GM12878 (cell line): ENCODE data around the gene ATXN1. TPM values are rescaled to one million over a fixed set of nuclear protein-coding genes. Genes with fewer than 3 reads are reported as not detected.

Source experiments
- ATAC-seq: fragments of 200-7000 bp; cut with Tn5 transposase; 3 replicates; pipeline ENCODE4 v1.9.1; 2020; ENCODE audit warnings: mild to moderate bottlenecking, moderate library complexity
- BruUV-seq: library from RNA; stranded (reverse); fragments of 400-500 nt; replicated peaks from 2 replicates; lab custom pipeline; 2021; lab: Mats Ljungman, UMichigan
- CTCF ChIA-PET: fragments of 300-600 bp; sonication (Branson Sonifier 250); formaldehyde crosslinking; extraction: SDS; loops from one replicate; lab custom pipeline; 2021; ENCODE audit warnings: inconsistent platforms; lab: Yijun Ruan, JAX
- POLR2A ChIA-PET: fragments of 350-600 bp; formaldehyde crosslinking; extraction: SDS; loops from one replicate; lab custom pipeline; 2021; ENCODE audit warnings: inconsistent platforms; lab: Charles Lee
- RAD21 ChIA-PET: fragments of 300-600 bp; sonication (Branson Sonifier 250); formaldehyde crosslinking; loops from one replicate; lab custom pipeline; 2023; ENCODE audit warnings: antibody characterized with exemption; ENCODE audit not compliant: unreplicated experiment; lab: Charles Lee
- SMC1A ChIA-PET: fragments of 300-600 bp; sonication (Branson Sonifier 250); formaldehyde crosslinking; loops from one replicate; lab custom pipeline; 2023; ENCODE audit not compliant: unreplicated experiment, uncharacterized antibody; lab: Charles Lee
- DNase-seq: peaks from one replicate; pipeline ENCODE4 v3.0.0-alpha.2; 2011; ENCODE audit warnings: low read depth, low spot score
- FAIRE-seq: peaks from 3 replicates; lab custom pipeline; 2011; peaks lifted over from hg19 to GRCh38; lab: Jason Lieb, UNC
- H2AFZ ChIP-seq: 2 replicates; pipeline ENCODE4 v1.6.0; 2011; ENCODE audit warnings: low read depth, low read length, control low read depth; ENCODE audit not compliant: control insufficient read depth
- H3K27ac ChIP-seq: 2 replicates; pipeline ENCODE4 v1.5.1; 2011; ENCODE audit warnings: control low read depth; ENCODE audit not compliant: control insufficient read depth, insufficient read depth
- H3K27me3 ChIP-seq, 2 experiments: replicated peaks in 1 of 2; 2 replicates each; pipeline versions ENCODE4 v1.6.0 to v1.6.1; 2011; ENCODE audit warnings: low read length in 1 of 2; ENCODE audit not compliant: control insufficient read depth in 2 of 2, insufficient read depth in 2 of 2
- H3K36me3 ChIP-seq, 2 experiments: 2 replicates each; pipeline ENCODE4 v1.5.1; 2011; ENCODE audit warnings: low read length in 1 of 2; ENCODE audit not compliant: control insufficient read depth in 2 of 2, insufficient read depth in 2 of 2
- H3K4me1 ChIP-seq: 2 replicates; pipeline ENCODE4 v1.6.1; 2011; ENCODE audit warnings: mild to moderate bottlenecking, low read length, moderate library complexity, mixed read lengths; ENCODE audit not compliant: control insufficient read depth, insufficient read depth
- H3K4me2 ChIP-seq: 2 replicates; pipeline ENCODE4 v1.6.0; 2011; ENCODE audit warnings: control low read depth; ENCODE audit not compliant: control insufficient read depth, insufficient read depth
- H3K4me3 ChIP-seq: fragments of 200-600 bp; sonication (generic); 2 replicates; pipeline ENCODE4 v1.5.1; 2016
- H3K79me2 ChIP-seq: 2 replicates; pipeline ENCODE4 v1.6.0; 2011; ENCODE audit warnings: low read length; ENCODE audit not compliant: control insufficient read depth, insufficient read depth
- H3K9ac ChIP-seq: 2 replicates; pipeline ENCODE4 v1.8.0; 2011; ENCODE audit warnings: low read length, control low read depth, mixed read lengths; ENCODE audit not compliant: control insufficient read depth, insufficient read depth
- H3K9me3 ChIP-seq: replicated peaks from 3 replicates; pipeline ENCODE4 v1.5.1; 2011; ENCODE audit warnings: mild to moderate bottlenecking, low read length; ENCODE audit not compliant: control insufficient read depth, insufficient read depth
- H4K20me1 ChIP-seq: 2 replicates; pipeline ENCODE4 v1.6.0; 2011; ENCODE audit not compliant: control insufficient read depth, insufficient read depth
- EED ChIP-seq: sonication (generic); IDR thresholded peaks from 2 replicates; pipeline ENCODE4 v1.6.1; 2016; ENCODE audit warnings: antibody characterized with exemption, low read depth
- FOXM1 ChIP-seq: IDR thresholded peaks from 2 replicates; pipeline ENCODE4 v1.6.1; 2012; ENCODE audit warnings: low read depth, mild to moderate bottlenecking, inconsistent platforms, low read length, moderate library complexity
- HDAC2 ChIP-seq: fragments of 200-600 bp; sonication (generic); IDR thresholded peaks from 2 replicates; pipeline ENCODE4 v1.6.1; 2017
- IRF3 ChIP-seq: fragments of 450-650 bp; IDR thresholded peaks from 2 replicates; pipeline ENCODE4 v1.6.1; 2014; ENCODE audit warnings: mild to moderate bottlenecking
- NR2F1 ChIP-seq: fragments of 450-650 bp; conservative IDR thresholded peaks from 2 replicates; pipeline ENCODE4 v1.6.1; 2017; ENCODE audit warnings: mild to moderate bottlenecking
- WGBS: methylation state at CpG from one replicate; pipeline ENCODE4 v1.1.6; 2016; ENCODE audit warnings: low lambda C conversion rate; ENCODE audit not compliant: insufficient replicate concordance, insufficient coverage; ENCODE audit errors: missing lambda C conversion rate; 5-methylcytosine and 5-hydroxymethylcytosine counted together
- in situ Hi-C: fragments of 300-500 bp; cut with MboI; formaldehyde crosslinking; loops from 9 replicates; pipeline ENCODE4 v1.14.3; 2018; ENCODE audit warnings: mixed read lengths
- intact Hi-C: fragments of 100-400 bp; cut with micrococcal nuclease; formaldehyde crosslinking; loops from one replicate; pipeline ENCODE4 v1.14.2; 2022; ENCODE audit not compliant: unreplicated experiment
- polyA plus RNA-seq, 11 experiments: library from polyadenylated mRNA; depleted of rRNA in 4 of 11; unstranded in 6 of 11; stranded (reverse) in 5 of 11; fragments of >200 nt; fragmentation: Nextera tagmentation in 4 of 11; fragmentation: Illumina TruSeq in 1 of 11; extraction: Ambion mirVana in 4 of 11; extraction: Trizol in 1 of 11; gene quantifications; 1 replicate in 1 of 11; 2 replicates in 10 of 11; pipeline versions ENCODE4 v1.2.1 to v1.2.3, GENCODE V29; 2011 to 2016; ENCODE audit warnings: inconsistent platforms in 2 of 11, missing spikeins in 2 of 11, low read depth in 1 of 11
- total RNA-seq, 4 experiments: library from RNA; depleted of rRNA in 3 of 4; stranded (reverse); fragments of >200 nt in 3 of 4; fragmentation: Illumina TruSeq in 1 of 4; extraction: Trizol in 1 of 4; gene quantifications; 2 replicates each; pipeline versions ENCODE4 v1.2.1 to v1.2.3, GENCODE V29; 2013 to 2021

Gene ATXN1
- total and polyA plus RNA-seq, 10 of the 15 experiments (the other 5 are each of a cell fraction or from before 2014, with no cell fraction given), result 12.2 to 51.2 (median 20.5) TPM

DNA sequence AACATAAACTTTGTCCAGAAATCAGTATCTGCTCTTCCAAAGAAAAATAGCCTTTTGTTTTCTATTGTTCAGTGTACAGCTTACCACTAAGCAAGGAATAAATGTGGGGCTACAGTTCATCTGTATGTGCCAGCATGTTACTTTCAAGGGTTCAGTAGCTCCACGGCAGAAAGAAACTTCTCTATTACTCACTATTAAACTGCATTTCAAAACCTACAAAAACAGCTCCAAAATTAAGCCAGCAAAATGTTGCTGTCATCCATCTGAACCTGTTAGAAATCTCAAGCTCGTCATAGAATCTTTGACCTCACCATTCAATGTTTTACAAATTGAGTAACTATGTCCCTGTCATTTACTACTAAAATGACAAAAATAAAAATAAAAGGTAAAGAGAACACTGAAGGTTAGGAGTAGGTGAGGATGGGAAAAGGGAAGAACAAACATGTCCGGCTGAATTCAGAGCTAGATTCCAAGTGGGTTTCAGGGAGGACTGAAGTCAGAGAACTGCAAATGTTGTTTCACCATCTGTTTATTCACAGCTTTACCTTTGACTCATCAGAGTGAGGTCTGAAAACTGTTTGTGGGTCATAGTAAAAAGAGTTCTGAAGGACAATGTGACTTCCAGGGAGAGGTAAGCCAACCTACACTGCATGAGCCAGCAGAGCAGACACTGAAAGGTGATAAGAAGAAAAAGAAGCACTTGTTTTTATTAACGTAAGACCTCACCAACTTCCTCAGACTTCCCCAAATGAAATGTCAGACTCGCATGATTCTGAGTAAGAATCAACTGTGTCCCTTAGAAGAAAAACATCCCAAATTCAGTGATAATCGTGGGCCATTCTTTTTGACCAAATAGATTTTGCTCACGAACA, 62.0 kb downstream of the ATXN1 start:
- ChIA-PET SMC1A (interaction anchor here (0.6 to 3.6 kb wide), 34 partner anchors 8 to 658 kb away, joined by 3 to 26 read pairs (median 4); no protein-coding TSS in a partner anchor), POLR2A (interaction anchor here (0.5 to 2.3 kb wide), 12 partner anchors 9 to 60 kb away, joined by 3 to 10 read pairs (median 3); no protein-coding TSS in a partner anchor), RAD21 (interaction anchor here (0.7 to 2.3 kb wide), 19 partner anchors 8 to 262 kb away, joined by 3 to 13 read pairs (median 4); no protein-coding TSS in a partner anchor), CTCF (interaction anchor here (0.7 to 4.0 kb wide), 13 partner anchors 9 to 367 kb away, joined by 3 to 15 read pairs (median 5); no protein-coding TSS in a partner anchor)
- ATAC-seq (peak; percentile 54), FAIRE-seq (no peak), DNase-seq (no peak)
- no peak overlapping the region for H3K4me2 ChIP-seq
- BruUV-seq, result no TSS peak
- no peaks in the 10 kb centered on the region for H3K36me3 ChIP-seq
- intact Hi-C loops, result no loop called here
- TF ChIP-seq EED, result 0 out of 2 replicates have a peak, but pooled peaks have one; percentile 27
- no peak for TF ChIP-seq HDAC2
- no peak overlapping the region for H2AFZ ChIP-seq
- in situ Hi-C loops, result no loop called here
- H3K27me3 ChIP-seq, result no peaks in the 10 kb centered on the region
- H3K79me2 ChIP-seq, result no peaks in the 10 kb centered on the region; the same call in 1 of the 2 replicates
- WGBS, result 47% methylated on average over 7 of the region's 7 CpGs
- H4K20me1 ChIP-seq, result no peaks in the 10 kb centered on the region
- H3K4me1 ChIP-seq, result peaks cover 18% of the 10 kb centered on the region
- H3K4me3 ChIP-seq, result no peak overlapping the region
- no peak overlapping the region for H3K9ac ChIP-seq
- H3K27ac ChIP-seq, result no peak overlapping the region
- no peaks in the 10 kb centered on the region; the same call in 2 of the 3 replicates for H3K9me3 ChIP-seq

- SMC1A ChIA-PET, result interaction anchor here (0.8 to 3.6 kb wide), 22 partner anchors 10 to 211 kb away, joined by 3 to 26 read pairs (median 6); no protein-coding TSS in a partner anchor
- in situ Hi-C loops (no loop called here), intact Hi-C loops (no loop called here)
- ATAC-seq, result no peak
- H3K4me3 ChIP-seq, result no peak overlapping the region
- no peaks in the 10 kb centered on the region; the same call in none of the 2 replicates for H3K79me2 ChIP-seq
- RAD21 ChIA-PET, result interaction anchor here (0.6 to 2.3 kb wide), 11 partner anchors 10 to 184 kb away, joined by 3 to 13 read pairs (median 4); no protein-coding TSS in a partner anchor
- no peak for DNase-seq
- H2AFZ ChIP-seq, result no peak overlapping the region
- BruUV-seq, result no TSS peak
- H4K20me1 ChIP-seq, result no peaks in the 10 kb centered on the region
- H3K9ac ChIP-seq, result no peak overlapping the region
- H3K4me2 ChIP-seq, result no peak overlapping the region
- no peak for FAIRE-seq
- peaks cover 18% of the 10 kb centered on the region for H3K4me1 ChIP-seq
- H3K27me3 ChIP-seq, result no peaks in the 10 kb centered on the region
- no peak overlapping the region for H3K27ac ChIP-seq
- POLR2A ChIA-PET, result interaction anchor here (0.7 to 1.7 kb wide), 4 partner anchors 35 to 50 kb away, joined by 3 to 7 read pairs (median 3); no protein-coding TSS in a partner anchor
- 97% methylated on average over 1 of the region's 1 CpG for WGBS
- TF ChIP-seq IRF3, result no peak
- TF ChIP-seq FOXM1, result no peak
- TF ChIP-seq NR2F1, result no peak
- no peaks in the 10 kb centered on the region for H3K36me3 ChIP-seq
- CTCF ChIA-PET, result interaction anchor here (0.7 to 4.0 kb wide), 9 partner anchors 12 to 366 kb away, joined by 3 to 15 read pairs (median 5); no protein-coding TSS in a partner anchor
- no peaks in the 10 kb centered on the region for H3K9me3 ChIP-seq
These were observed 63.1 kb downstream of the ATXN1 start for GRCh38 chr6:16698162-16698533.
